Suprapubic skin (tissue), 4 donors: ENCODE results near the gene COA5.

ENCODE experiments used
- EP300 ChIP-seq: sonication (generic); formaldehyde crosslinking; IDR thresholded peaks from one replicate; pipeline ENCODE4 v1.6.1; 2017; ENCODE audit warnings: antibody characterized with exemption
- POLR2A ChIP-seq, 2 donors: fragments of 450-650 bp; IDR thresholded peaks; one replicate each; pipeline ENCODE4 v1.6.1; 2017; ENCODE audit warnings: antibody characterized with exemption in 2 of 2, mild to moderate bottlenecking in 2 of 2, moderate library complexity in 2 of 2
- POLR2AphosphoS5 ChIP-seq, 3 donors: sonication (generic); formaldehyde crosslinking; IDR thresholded peaks; one replicate each; pipeline ENCODE4 v1.6.1; 2017; ENCODE audit warnings: antibody characterized with exemption in 3 of 3
- TF ChIP-seq, protein P1 (sequence below), 2 donors: fragments of 200-600 bp in 1 of 2; fragments of 450-650 bp in 1 of 2; sonication (generic) in 1 of 2; IDR thresholded peaks; one replicate each; pipeline ENCODE4 v1.5.1; 2016 to 2019; ENCODE audit warnings: antibody characterized with exemption in 2 of 2, mild to moderate bottlenecking in 1 of 2, moderate library complexity in 1 of 2

DNA sequence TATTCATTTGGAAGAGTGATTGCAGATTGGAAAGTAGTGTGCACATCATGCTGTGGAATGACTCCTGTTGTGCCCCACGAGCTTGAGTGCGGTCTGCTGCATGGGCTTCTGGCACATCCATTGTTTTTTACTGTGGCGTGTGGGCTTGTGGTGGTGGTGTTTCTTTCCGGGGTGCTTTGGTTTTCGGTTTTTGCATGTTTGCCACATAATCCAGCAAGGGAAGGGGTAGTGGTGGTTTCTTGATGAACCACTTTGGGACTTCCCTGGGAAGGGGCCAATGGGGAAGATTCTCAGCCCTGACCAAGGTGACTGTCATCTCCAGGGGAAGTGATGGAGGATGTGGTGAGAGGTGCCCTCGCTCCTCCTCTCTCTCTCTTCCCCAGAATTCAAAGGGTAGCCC lies 57.0 kb downstream of the COA5 start:
- TF ChIP-seq, protein P1, sequence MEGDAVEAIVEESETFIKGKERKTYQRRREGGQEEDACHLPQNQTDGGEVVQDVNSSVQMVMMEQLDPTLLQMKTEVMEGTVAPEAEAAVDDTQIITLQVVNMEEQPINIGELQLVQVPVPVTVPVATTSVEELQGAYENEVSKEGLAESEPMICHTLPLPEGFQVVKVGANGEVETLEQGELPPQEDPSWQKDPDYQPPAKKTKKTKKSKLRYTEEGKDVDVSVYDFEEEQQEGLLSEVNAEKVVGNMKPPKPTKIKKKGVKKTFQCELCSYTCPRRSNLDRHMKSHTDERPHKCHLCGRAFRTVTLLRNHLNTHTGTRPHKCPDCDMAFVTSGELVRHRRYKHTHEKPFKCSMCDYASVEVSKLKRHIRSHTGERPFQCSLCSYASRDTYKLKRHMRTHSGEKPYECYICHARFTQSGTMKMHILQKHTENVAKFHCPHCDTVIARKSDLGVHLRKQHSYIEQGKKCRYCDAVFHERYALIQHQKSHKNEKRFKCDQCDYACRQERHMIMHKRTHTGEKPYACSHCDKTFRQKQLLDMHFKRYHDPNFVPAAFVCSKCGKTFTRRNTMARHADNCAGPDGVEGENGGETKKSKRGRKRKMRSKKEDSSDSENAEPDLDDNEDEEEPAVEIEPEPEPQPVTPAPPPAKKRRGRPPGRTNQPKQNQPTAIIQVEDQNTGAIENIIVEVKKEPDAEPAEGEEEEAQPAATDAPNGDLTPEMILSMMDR (IDR thresholded peaks at IDR 0.05) = no peak
- TF ChIP-seq POLR2A (IDR thresholded peaks at IDR 0.05) (no peak), EP300 (no peak), POLR2AphosphoS5 (IDR thresholded peaks at IDR 0.05) (no peak)
